HG02759 (cell line): Measurements from ENCODE around the gene FBXL12.
"Not testable (repeated sequence)": the region's sequence is repeated elsewhere in the genome, so short reads cannot be mapped to it uniquely, and the experiment has no call there.

Experiments
- ATAC-seq: cut with Tn5 transposase; IDR thresholded peaks from one replicate; pipeline ENCODE4 v1.9.1; 2021; ENCODE audit warnings: mild to moderate bottlenecking, moderate library complexity; ENCODE audit not compliant: unreplicated experiment

FBXL12 gene, protein sequence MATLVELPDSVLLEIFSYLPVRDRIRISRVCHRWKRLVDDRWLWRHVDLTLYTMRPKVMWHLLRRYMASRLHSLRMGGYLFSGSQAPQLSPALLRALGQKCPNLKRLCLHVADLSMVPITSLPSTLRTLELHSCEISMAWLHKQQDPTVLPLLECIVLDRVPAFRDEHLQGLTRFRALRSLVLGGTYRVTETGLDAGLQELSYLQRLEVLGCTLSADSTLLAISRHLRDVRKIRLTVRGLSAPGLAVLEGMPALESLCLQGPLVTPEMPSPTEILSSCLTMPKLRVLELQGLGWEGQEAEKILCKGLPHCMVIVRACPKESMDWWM

DNA sequence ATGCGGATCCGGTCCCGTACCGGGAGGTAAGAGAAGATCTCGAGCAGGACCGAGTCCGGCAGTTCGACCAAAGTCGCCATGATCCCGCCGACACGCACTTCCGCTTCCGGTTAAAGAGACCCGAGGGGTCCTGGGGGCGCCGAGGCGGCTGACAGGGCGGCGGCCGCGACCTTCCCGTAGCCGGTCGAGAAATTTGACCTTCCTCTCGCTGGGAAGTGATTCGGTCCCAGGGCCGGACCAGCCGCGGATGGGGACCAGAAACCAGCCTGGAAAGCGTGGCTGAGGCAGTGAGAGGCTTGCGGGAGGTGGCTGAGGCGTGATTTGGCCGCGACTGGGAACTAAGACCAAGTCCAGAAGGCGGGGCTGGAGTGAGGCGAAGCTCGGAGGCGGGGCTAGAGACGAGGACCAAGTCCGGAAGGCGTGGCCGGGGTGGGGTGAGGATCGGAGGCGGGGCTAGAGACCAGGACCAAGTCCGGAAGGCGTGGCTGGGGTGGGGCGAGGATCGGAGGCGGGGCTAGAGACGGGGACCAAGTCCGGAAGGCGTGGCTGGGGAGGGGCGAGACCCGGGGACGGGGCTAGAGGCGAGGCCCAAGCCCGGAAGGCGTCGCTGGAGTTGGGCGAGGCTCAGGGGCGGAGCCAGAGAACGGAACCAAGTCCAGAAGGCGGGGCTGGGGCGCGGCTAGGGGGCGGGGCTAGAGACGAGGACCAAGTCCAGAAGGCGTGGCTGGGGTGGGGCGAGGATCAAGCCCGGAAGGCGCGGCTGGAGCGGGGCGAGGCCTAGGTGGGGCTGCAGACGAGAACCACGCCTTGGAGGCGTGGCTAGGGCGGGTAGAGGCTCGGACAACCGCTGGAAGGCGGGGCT is at the start of gene FBXL12:
FBXL12 (minus strand) TSS at position 346 of the 862 bp plus-strand sequence; CDS start at position 80, 266 bp downstream.
- peak; percentile 86 for ATAC-seq

DNA sequence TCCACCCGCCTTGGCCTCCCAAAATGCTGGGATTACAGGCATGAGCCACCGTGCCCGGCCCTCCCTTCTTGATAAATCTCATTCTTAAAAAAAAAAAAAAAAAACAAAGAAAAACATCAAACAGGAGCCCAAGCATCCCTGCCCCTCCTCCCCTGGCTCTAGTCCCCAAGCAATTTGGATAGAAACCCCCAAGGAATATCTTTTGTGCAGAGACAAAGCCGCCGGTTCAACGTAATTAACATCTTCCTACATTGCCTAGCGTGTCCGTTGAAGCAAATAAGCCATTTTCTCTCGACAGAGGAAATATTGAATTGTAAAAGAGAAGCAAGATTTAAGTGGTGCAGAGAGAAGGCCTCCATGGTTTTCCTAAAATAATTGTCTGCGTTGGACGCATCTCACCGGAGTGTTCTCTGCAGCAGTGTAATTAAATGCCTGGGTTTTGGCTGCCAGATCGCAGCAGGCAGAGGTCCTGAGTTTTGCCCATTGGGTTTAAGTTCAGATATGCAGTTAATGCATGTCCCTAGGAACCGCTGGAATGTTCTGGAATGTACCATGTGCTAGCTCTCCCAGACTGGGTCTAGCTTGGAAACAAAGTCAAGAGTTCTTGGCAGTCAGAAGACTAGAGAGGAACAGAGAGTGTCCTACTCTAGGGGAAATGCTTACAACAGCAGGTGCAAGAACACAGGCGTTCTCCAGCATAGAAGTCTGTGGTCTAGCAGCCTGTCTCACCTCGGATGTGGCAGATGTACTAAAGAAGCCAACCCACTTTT is 47.0 kb upstream of the FBXL12 start:
- ATAC-seq, result no peak

DNA sequence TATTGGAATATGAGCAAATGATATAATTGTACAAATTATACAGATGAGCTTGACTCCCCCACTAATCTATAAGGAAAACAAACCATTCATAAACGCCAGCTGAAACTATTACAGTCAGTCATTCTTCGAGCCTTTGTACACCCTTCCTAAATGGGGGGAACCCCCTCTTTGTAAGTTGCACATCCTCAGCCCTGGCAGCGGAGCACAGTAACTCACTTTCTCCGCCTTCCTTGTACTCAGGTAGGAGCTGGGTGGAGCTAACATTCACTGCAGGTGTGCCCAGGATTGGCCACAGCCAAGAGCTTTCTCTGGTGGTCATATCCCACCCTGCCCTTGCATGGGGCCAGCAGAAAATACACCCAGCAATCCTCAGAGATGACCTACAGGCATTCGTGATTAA is 44.9 kb upstream of the FBXL12 start:
- no peak for ATAC-seq

DNA sequence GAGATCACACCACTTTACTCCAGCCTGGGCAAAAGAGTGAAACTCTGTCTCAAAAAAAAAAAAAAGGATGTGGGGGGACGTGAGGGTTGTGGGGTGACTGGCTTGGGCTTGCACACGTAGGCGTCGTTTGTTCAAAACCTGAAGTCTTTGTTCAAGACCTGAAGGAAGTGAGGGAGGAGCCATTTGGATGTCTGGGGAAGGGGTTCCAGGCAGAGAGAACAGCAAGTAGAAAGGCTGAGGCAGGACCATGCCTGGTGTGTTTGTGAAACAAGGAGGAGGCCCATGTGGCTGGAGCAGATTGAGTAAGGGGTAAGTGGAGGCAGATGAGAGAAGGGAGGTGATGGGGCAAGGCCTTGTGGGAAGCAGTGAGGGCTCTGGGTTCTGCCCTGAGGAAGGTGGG is 44.1 kb upstream of the FBXL12 start:
- no peak for ATAC-seq

DNA sequence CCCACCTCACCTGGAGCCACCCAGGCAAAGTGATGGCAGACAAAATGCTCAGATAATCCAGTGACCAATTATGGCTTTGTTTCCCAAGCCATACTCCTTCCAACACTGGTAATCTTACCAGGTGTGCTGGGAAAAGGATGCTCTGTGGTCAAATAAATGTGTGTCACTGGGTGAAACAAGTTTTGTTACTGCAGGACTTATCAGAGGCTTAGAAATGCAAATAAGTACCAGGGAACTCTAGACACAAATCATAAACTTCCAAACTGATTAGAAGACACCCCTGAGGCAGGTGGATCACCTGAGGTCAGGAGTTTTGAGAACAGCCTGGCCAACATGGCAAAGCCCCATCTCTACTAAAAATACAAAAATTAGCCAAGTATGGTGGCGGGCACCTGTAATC is 42.6 kb upstream of the FBXL12 start:
- ATAC-seq, result no peak

DNA sequence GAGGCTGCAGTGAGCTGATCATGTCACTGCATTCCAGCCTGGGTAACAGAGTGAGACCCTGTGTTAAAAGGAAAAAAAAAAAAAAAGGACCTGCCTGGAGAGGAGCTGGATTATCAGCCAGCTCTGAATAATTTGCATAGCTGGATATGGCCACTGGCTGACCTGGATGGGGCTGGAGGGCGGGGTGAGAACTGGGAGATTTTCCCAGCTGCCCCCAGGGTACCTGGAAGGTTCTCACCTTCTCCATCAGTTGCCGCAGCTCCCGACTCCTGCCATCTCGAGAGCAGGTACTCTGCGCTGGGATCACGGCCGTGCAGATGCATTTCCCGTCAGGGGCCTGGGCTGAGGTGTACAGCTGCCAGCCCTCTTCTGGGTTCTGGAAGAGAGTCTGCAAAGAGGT is 41.5 kb upstream of the FBXL12 start:
- no peak for ATAC-seq

DNA sequence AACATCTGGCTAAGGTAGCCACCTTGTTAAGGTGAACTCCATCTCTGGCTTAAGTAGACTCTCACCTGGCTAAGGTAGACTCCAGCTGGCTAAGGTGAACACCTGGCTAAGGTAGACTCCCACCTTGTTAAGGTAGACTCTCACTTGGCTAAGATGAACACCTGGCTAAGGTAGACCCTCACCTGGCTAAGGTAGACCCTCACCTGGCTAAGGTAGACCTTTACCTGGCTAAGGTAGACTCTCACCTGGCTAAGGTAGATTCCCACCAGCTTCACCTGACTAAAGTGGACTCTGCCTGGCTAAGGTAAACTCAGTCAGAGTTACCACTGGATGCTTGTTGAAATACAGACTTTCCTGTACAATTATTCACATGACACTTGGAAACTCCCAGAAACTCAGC is 39.9 kb upstream of the FBXL12 start:
- ATAC-seq, result no peak

DNA sequence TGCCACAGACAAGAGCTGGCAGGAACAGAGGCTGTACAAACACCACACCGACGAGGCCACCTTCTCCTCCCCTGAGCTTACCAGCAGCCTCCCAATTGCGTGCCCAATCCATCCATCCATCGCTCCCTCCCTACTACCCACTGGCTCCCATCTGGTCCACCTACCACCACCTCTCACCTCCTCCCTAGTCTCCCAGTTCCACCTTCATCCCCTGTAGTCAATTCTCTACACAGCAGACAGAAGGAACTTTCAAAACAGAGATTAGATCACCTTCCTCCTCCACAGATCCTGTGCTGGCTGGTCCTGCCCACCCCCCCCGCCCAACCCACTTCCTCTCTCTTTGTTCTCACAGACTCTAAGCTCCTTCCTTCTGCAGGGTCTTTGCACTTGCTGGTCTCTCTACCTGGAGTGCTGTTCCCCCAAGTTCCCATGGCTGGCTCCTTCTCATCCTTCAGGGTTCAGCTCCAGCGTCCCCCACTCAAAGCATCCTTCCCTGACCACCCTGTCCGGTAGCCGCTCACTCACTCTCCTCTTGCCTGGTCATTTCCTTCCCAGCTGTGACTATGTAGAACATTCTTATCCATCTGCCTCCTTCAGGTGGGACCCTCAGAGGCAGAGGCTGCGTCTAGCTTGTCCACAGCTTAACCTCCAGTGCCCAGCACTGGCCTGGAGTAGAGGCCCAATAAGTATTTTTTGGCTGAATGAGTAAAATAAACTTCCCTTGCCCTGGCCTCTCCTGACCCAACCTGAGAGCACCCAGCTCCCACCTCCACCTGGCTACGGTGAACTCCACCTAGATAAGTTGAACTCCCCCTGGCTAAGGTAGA is 39.3 kb upstream of the FBXL12 start:
- no peak for ATAC-seq

DNA sequence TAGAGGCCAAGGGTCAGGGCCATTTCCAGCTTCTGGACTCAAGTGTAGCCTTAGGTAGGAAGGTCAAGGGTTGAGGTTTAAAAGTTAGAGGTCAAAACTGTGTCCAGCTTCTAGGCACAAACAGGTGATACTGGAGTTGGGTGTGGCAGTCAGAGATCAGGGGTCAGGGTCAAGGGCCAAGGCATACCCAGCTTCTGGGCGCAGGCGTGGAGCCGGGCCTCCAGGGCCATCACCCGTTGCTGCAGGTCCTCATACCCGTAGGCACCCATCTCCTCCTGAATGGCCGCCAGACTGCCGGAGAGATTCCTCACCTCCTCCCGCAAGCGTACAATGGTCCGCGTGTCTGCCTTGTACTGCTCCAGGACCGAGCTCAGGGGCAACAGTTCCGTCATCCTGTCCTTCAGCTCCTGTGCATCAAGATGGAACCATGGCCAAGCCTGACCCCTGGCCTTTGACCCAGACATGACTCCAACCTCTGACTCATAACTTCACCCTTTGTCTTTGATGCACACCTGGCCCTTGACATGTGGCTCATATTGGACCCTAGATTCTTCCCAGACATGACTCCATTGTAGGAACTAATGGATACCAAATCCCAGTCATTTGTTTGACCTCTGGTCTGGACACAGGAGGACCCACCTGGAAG is 38.3 kb upstream of the FBXL12 start:
- no peak for ATAC-seq

DNA sequence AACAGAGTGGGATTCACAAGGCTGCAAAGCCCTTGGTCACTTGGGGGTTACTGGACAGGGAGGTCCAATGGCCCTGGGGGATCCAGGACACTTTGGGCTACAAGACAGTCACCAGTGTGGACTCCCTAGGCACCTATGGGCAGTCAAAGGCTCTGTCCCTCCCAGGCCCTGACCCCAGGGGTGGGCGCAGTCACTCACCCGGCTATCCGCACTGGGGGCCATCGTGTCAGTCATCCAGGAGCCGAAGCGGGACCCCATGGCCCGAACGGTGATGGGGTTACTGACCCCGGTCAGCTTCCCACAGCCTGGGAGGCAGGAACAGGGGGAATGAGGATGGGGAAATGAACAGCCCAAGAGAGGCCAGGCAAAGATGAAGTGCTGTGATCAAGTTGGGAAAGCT is 37.7 kb upstream of the FBXL12 start:
- ATAC-seq, result no peak

DNA sequence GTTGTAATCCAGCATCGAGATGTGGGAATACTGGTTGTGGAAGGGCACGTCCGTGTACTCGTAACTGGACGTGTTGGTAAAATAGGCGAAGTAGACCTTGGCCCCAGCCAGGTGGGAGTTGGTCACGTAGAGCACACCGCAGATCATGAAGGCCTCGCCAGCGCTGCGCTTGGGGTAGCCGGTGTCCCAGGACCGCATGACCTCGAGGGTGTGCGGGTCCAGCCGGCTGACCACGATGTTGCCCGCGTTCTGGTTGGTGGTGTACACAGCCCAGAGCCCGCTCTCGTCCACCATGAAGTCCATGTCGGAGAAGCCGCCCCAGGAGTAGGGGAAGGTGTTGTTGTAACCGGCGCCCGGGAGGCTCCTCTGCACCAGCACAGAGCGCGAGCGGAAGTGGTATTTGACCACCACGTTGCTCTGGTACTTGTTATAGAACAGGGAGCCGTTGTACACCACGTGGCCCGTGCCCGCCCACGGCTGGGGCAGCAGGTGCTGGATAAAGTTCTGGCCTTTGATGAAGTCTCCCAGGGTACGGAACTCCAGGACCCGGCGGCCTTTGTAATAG is 35.5 kb upstream of the FBXL12 start:
- no peak for ATAC-seq

DNA sequence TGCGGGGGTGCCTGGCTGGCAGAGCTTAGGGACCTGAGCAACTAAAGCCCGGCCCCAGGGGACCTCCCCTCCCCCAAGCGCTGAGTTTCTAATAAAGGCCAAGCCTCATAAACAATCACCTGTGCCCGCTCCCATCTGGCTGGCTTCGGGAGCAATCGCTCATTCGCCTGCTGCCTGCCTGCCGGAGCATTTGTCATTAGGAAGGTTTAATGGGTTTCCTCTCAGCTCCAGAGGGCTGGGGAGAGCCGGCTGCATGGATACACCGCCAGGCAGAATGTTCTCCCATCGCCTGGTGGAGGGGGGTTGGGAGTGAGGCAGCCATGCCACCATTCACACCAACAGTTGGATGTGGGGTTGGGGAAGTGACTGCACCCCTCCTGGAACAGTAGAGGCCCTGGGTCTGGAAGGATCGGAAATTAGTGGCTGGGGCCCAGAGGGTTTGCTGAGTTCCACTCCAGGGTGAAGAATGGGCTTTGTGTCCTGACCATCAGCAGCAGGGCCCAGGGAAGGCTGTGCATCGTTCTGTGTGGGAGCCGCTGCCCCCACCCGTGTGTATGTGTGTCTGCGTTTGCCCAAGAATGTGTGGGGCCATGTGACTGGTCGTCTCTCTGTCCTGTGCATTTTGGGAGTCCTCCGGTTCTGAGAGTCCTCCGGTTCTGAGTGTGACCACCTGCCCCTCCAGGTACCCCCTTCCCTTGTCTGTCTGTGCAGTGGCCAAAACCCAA is 31.5 kb upstream of the FBXL12 start:
- no peak for ATAC-seq

DNA sequence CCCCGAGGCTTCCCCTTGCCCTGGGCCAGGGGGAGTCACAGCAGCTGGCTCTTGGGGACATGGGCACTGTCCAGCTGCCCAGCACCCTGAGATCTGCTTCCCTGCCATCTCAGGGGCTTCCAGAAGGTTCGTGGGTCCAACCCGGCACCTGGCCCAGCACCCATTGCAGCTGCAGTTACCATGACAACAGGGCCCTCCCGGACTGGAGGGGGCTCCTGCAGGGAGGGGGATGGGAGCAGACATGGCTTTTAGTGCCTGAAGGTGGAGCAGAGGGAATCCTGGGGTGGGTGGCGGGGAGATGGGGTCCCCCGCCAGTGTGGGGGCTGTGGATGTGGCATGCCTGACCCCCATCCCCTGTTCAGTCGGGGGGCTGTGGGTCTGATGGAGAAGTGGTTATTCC is 30.9 kb upstream of the FBXL12 start:
- no peak for ATAC-seq

DNA sequence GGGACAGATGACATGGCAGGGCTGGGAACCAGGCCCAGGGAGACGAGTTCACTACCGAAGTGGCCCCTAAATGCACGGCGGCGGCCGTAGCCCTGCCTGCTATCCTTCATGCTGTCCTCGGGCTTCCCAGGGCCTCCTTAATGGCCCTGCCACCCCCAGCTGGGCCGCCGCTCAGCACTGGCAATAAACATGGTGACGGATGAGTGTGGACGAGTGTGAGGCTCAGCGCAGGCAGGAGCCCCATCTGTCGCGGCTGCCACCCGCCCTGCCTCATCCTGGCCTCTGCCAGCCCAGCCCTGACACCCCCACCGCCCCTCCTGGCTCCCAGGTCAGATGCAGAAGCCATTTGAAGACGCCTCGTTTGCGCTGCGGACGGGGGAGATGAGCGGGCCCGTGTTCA is 29.9 kb upstream of the FBXL12 start:
- no peak for ATAC-seq

DNA sequence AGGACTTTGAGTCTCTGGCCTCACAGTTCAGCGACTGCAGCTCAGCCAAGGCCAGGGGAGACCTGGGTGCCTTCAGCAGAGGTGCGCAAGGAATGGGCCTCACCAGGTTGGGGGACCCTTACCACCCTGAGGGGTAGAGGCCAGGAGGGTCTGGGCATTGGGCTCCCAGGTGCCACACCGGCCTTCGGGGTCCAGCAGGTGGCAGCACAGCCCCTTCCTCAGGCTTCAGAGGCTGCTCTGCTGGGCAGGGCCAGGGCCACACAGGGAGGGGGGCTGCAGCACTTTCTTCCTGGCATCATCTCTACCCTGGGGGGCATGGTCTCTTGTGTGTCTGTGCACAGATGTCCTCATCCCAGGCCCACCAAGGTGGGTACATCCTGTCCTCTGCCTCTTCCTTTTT is 29.2 kb upstream of the FBXL12 start:
- no peak for ATAC-seq

DNA sequence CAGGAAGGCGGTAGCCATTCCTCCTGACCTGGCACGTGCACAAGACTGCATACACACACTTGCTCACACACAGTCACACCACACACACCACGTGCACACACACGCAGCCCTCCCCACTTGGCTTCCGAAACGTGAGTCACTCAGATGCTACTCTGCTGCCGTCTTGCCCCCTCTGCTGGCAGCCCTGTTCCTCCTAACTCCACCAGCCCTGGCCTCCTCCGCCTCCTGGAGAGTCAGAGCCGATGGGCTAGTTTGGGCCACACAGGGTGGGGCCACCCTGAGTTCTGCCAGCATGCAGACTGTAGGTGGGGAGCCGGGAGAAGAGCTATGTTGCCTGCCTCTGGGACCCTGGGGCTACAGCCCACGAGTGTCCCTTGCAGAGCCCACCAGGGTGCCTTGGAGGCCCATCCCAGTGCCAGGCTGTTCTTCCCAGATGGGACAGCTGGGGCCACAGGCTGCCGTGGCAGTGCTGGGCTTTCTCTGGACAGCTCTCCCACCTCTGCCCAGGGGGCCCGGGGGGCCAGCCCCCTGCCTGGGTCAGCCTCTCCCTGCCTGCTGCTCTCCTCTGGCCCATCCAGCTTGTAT is 28.3 kb upstream of the FBXL12 start:
- ATAC-seq, result no peak

DNA sequence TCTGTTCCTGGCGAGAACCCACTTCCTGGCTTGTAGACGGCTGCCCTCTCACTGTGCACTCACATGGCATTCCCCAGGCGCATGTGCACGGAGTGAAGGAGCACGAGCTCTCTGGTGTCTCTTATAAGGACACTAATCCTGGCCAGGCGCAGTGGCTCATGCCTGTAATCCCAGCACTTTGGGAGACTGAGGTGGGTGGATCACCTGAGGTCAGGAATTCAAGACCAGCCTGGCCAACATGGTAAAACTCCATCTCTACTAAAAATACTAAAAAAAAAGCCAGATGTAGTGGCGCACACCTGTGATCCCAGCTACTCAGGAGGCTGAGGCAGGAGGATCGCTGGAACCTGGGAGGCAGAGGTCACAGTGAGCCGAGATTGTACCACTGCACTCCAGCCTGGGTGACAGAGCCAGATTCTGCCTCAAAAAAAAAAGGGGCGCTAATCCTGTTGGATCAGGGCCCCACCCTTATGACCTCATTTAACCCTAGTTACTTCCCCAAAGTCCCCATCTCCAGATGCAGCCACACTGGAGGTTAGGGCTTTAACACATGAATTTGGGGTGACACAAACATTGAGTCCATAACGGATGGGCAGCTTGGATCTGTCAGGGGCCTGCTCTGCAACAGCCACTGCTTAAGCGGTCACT is 24.9 kb upstream of the FBXL12 start:
- not testable (repeated sequence) for ATAC-seq
